Adrenal gland (tissue), 19 donors: Measurements from ENCODE around the gene OR6C74. TPM values are rescaled to one million over a fixed set of nuclear protein-coding genes. Genes with fewer than 3 reads are reported as not detected.

Experiments
- DNase-seq, 7 donors: peaks; one replicate each; pipeline ENCODE4 v3.0.0-alpha.2; 2019 to 2020
- H3K27ac ChIP-seq, 5 donors: fragments of 200-600 bp; sonication (generic) in 4 of 5; 1 replicate in 3 of 5; 2 replicates in 2 of 5; pipeline versions ENCODE4 v1.5.1 to v1.8.0; 2016 to 2020; ENCODE audit warnings: mild to moderate bottlenecking in 1 of 5
- H3K27me3 ChIP-seq: fragments of 200-600 bp; 2 replicates; pipeline ENCODE4 v1.8.0; 2021
- H3K36me3 ChIP-seq, 2 donors: fragments of 200-600 bp; replicated peaks in 1 of 2; 1 replicate in 1 of 2; 2 replicates in 1 of 2; pipeline versions ENCODE4 v1.5.1 to v1.8.0; 2018 to 2022
- H3K4me1 ChIP-seq, 2 donors: fragments of 200-600 bp; replicated peaks in 1 of 2; 1 replicate in 1 of 2; 2 replicates in 1 of 2; pipeline versions ENCODE4 v1.5.1 to v1.8.0; 2018 to 2021
- H3K4me3 ChIP-seq, 4 donors: fragments of 200-600 bp; sonication (generic) in 3 of 4; one replicate each; pipeline ENCODE4 v1.5.1; 2016 to 2018
- H3K9me3 ChIP-seq, 3 donors: fragments of 200-600 bp; sonication (generic) in 1 of 3; replicated peaks in 1 of 3; 1 replicate in 2 of 3; 2 replicates in 1 of 3; pipeline versions ENCODE4 v1.5.1 to v1.8.0; 2016 to 2021
- CTCF ChIP-seq, 6 experiments: fragments of 450-650 bp in 4 of 6; fragments of 200-600 bp in 2 of 6; sonication (generic) in 1 of 6; IDR thresholded peaks; 1 replicate in 5 of 6; 2 replicates in 1 of 6; pipeline versions ENCODE4 v1.5.1 to v1.8.0; 2016 to 2021; ENCODE audit warnings: antibody characterized with exemption in 6 of 6, mild to moderate bottlenecking in 2 of 6, moderate library complexity in 1 of 6
- POLR2A ChIP-seq, 2 donors: fragments of 450-650 bp; IDR thresholded peaks; one replicate each; pipeline ENCODE4 v1.6.1; 2017; ENCODE audit warnings: antibody characterized with exemption in 2 of 2, mild to moderate bottlenecking in 2 of 2, moderate library complexity in 1 of 2
- WGBS, 4 donors: extraction: QIAGEN DNeasy Blood & Tissue Kit in 2 of 4; methylation state at CpG; one replicate each; pipeline versions ENCODE4 v1.1.5 to v1.1.7; 2013 to 2017; 5-methylcytosine and 5-hydroxymethylcytosine counted together
- intact Hi-C, 2 donors: fragments of 100-400 bp; cut with DNase I; formaldehyde crosslinking; loops; one replicate each; pipeline versions ENCODE4 v1.14.1 to v1.15.0; 2022 to 2023
- long read RNA-seq, 10 donors: library from polyadenylated mRNA in 3 of 10; unstranded in 2 of 10; stranded (forward) in 1 of 10; transcript quantifications; one replicate each; pipeline ENCODE4 v2.0.0 and lab custom pipeline, GENCODE V29; 2021 to 2026
- polyA plus RNA-seq, 3 donors: library from polyadenylated mRNA; stranded (reverse); fragments of 200-250 nt in 2 of 3; fragments of 350-450 nt in 1 of 3; fragmentation: Illumina TruSeq in 1 of 3; extraction: RNeasy Lipid Tissue Mini Kit (QIAGEN cat#74804) in 1 of 3; gene quantifications; one replicate each; pipeline ENCODE4 v1.2.3, GENCODE V29; 2013 to 2014
- total RNA-seq, 9 donors: library from RNA; depleted of rRNA in 4 of 9; stranded (reverse); fragments of >200 nt in 4 of 9; fragments of 120-200 nt in 1 of 9; fragmentation: NEBNext Ultra II Directional in 1 of 9; extraction: Animal tissue kit (Norgen Biotek cat#: 25700) in 1 of 9; gene quantifications; one replicate each; pipeline versions ENCODE4 v1.1.0 to v1.2.4, GENCODE V29; 2013 to 2023
- donor health status: healthy with polysubstance abuse.
- donor health status: Bipolar disorder and iron deficiency.
- donor health status: DM: yes; HTN: yes; CAD: no.
- donor health status: DM: no; HTN: no; CAD: no.
- donor health status: DM: no; HTN: no; CAD: no.
- donor health status: DM: yes; HTN: yes; CAD: no.

The OR6C74 gene
- total RNA-seq (1 to 10 TPM in 1 of 9 donors, not detected in 8; 1.1 TPM), polyA plus RNA-seq (not detected)
- long read RNA-seq, donor 1 = 0 reads
- long read RNA-seq, donor 2 = 0 reads
- long read RNA-seq, donor 3 = 0 reads
- long read RNA-seq, donor 4 = 0 reads
- long read RNA-seq, donor 5 = 0 reads
- long read RNA-seq, donor 6 = 0 reads
- long read RNA-seq, donor 7 = 0 reads
- long read RNA-seq, donor 8 = 0 reads
- long read RNA-seq, donor 9 = 0 reads
- long read RNA-seq, donor 10 = 0 reads

- TF ChIP-seq POLR2A (IDR thresholded peaks at IDR 0.05) (no peak), CTCF (IDR thresholded peaks at IDR 0.05) (no peak)
- no peak within 1 kb of the TSS for H3K4me3 ChIP-seq
- H3K9me3 ChIP-seq = no peaks in the 10 kb centered on the region
- no peak within 1 kb of the TSS for H3K27ac ChIP-seq
- intact Hi-C loops = no loop called here
- H3K4me1 ChIP-seq = no peaks in the 10 kb centered on the region
- no peaks in the 10 kb centered on the region for H3K36me3 ChIP-seq
- DNase-seq = no peak
- 89 to 99% (median 92%) methylated on average over 3 of the region's 3 CpGs for WGBS, 4 donors
- no peaks in the 10 kb centered on the region for H3K27me3 ChIP-seq
Observed at GRCh38 chr12:55244309-55244708, at the start of gene OR6C74. OR6C74 (plus strand) TSS chr12:55244609; CDS start chr12:55247288, 2,679 bp downstream.

GRCh38 chr12:55220725-55221124 lies 23.7 kb upstream of the OR6C74 start, which contains the start of gene OR10A7:
OR10A7 (plus strand) TSS chr12:55221025; CDS start chr12:55221025, 0 bp downstream.
- WGBS, 4 donors = 75 to 89% (median 80%) methylated on average over 2 of the region's 2 CpGs
- intact Hi-C loops = no loop called here
- Histone ChIP-seq H3K27me3 (no peaks in the 10 kb centered on the region), H3K9me3 (no peaks in the 10 kb centered on the region), H3K4me3 (no peak within 1 kb of the TSS), H3K4me1 (no peaks in the 10 kb centered on the region), H3K36me3 (no peaks in the 10 kb centered on the region), H3K27ac (no peak within 1 kb of the TSS)
- DNase-seq = no peak
- no peak for TF ChIP-seq CTCF (IDR thresholded peaks at IDR 0.05)
- no peak for TF ChIP-seq POLR2A (IDR thresholded peaks at IDR 0.05)

GRCh38 chr12:55226523-55226922 lies 17.9 kb upstream of the OR6C74 start:
- DNase-seq = no peak
- no peaks in the 10 kb centered on the region for H3K36me3 ChIP-seq
- no peak for TF ChIP-seq POLR2A (IDR thresholded peaks at IDR 0.05)
- TF ChIP-seq CTCF (IDR thresholded peaks at IDR 0.05) = no peak
- H3K9me3 ChIP-seq = no peaks in the 10 kb centered on the region
- H3K4me1 ChIP-seq = no peaks in the 10 kb centered on the region
- intact Hi-C loops = no loop called here
- WGBS, 4 donors = 22 to 55% (median 40%) methylated on average over 1 of the region's 1 CpG
- no peak overlapping the region for H3K27ac ChIP-seq
- H3K27me3 ChIP-seq = no peaks in the 10 kb centered on the region
- H3K4me3 ChIP-seq = no peak overlapping the region

GRCh38 chr12:55227643-55228042 lies 16.8 kb upstream of the OR6C74 start:
- no peaks in the 10 kb centered on the region for H3K9me3 ChIP-seq
- no peaks in the 10 kb centered on the region for H3K4me1 ChIP-seq
- no peaks in the 10 kb centered on the region for H3K27me3 ChIP-seq
- no peak for DNase-seq
- WGBS, 4 donors = 42 to 55% (median 52%) methylated on average over 3 of the region's 3 CpGs
- no peaks in the 10 kb centered on the region for H3K36me3 ChIP-seq
- TF ChIP-seq CTCF (IDR thresholded peaks at IDR 0.05) (no peak), POLR2A (IDR thresholded peaks at IDR 0.05) (no peak)
- no peak overlapping the region for H3K27ac ChIP-seq
- intact Hi-C loops = no loop called here
- no peak overlapping the region for H3K4me3 ChIP-seq
